ENCODE data around the gene PEF1.

DNA sequence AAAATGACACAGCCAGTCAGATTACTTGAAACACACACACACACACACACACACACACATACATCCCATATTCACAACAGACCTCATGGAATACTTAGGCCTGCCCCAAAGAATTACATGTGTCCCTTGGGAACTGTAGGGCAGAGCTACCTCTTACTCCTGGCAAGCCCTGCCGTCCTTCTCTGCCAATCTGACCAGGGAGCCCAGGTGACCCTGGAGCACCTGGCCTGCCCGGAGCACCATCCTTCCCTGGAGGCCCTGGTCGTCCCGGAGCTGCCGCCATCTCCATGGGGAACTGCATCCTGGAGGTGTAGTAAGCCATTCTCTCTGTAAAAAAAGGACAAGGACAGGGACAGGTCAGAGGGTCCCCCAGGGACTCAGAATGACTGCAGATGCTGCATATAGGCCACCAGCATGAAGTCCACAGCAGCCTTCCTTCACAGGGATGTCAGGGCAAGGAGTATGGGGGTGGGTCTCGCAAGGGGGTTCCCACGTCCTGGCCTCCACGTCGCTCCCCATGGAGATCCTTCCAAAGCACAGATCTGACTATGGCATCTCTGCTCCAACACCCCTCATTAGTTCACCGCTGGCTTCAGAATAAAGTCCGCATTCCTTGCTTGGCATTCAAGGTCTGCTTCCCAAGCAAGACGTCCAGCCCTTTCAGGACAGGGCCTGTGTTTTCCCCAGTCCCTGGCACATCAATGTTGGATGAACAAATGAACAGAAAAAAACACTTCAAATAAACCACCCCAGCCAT lies 9.2 kb upstream of the PEF1 start:
- TF ChIP-seq, protein P1, sequence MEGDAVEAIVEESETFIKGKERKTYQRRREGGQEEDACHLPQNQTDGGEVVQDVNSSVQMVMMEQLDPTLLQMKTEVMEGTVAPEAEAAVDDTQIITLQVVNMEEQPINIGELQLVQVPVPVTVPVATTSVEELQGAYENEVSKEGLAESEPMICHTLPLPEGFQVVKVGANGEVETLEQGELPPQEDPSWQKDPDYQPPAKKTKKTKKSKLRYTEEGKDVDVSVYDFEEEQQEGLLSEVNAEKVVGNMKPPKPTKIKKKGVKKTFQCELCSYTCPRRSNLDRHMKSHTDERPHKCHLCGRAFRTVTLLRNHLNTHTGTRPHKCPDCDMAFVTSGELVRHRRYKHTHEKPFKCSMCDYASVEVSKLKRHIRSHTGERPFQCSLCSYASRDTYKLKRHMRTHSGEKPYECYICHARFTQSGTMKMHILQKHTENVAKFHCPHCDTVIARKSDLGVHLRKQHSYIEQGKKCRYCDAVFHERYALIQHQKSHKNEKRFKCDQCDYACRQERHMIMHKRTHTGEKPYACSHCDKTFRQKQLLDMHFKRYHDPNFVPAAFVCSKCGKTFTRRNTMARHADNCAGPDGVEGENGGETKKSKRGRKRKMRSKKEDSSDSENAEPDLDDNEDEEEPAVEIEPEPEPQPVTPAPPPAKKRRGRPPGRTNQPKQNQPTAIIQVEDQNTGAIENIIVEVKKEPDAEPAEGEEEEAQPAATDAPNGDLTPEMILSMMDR (IDR thresholded peaks at IDR 0.05; ENCODE audit: insufficient read depth, low read length, poor library complexity, severe bottlenecking): no peak
- no peak for TF ChIP-seq EZH2phosphoT487 (conservative IDR thresholded peaks at IDR 0.05; ENCODE audit: low read length)
